Kidney epithelial cell (primary cell): Measurements from ENCODE around the gene SLC9A7. TPM values are rescaled to one million over a fixed set of nuclear protein-coding genes. Genes with fewer than 3 reads are reported as not detected.

ENCODE experiments used
- DNase-seq: peaks from one replicate; pipeline ENCODE4 v3.0.0-alpha.2; 2010; ENCODE audit warnings: low read depth
- H3K27me3 ChIP-seq: 2 replicates; pipeline ENCODE4 v1.6.0; 2011; ENCODE audit warnings: low read length; ENCODE audit not compliant: control insufficient read depth, insufficient read depth
- H3K36me3 ChIP-seq: 2 replicates; pipeline ENCODE4 v1.5.1; 2011; ENCODE audit warnings: low read length; ENCODE audit not compliant: control insufficient read depth, insufficient read depth
- H3K4me3 ChIP-seq: 2 replicates; pipeline ENCODE4 v1.5.1; 2011; ENCODE audit warnings: low read depth, mild to moderate bottlenecking, control low read depth, low read length
- total RNA-seq: library from RNA; depleted of rRNA; stranded (reverse); fragments of >200 nt; gene quantifications from 2 replicates; pipeline ENCODE4 v1.2.3, GENCODE V29; 2015
- TF ChIP-seq, protein P1 (sequence below): IDR thresholded peaks from 2 replicates; pipeline ENCODE4 v1.5.1; 2011; ENCODE audit warnings: mild to moderate bottlenecking, moderate library complexity, low read length, control low read depth, inconsistent platforms; ENCODE audit not compliant: insufficient read depth, poor library complexity, severe bottlenecking

SLC9A7 gene
- total RNA-seq, 1 donor from 2014 or later = 9.8 TPM

DNA sequence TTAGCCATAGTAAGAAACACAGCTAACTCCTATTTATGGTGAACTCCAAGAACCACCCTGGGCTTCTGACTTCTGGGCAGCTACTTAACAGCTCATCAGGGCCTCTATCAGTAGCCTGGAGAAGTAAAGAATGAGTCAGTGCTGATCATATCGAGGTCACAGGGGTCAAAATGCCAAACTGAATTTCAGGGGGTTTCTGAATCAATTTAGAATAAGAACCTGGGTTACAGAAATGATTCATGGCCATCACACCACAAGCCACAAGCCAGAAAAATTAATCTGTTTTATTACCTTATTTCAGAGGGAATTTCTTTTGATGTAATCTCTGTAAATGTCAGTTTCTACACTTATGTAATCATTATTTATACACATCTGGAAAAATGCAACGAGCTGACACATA is 121.0 kb downstream of the SLC9A7 start:
- TF ChIP-seq, protein P1, sequence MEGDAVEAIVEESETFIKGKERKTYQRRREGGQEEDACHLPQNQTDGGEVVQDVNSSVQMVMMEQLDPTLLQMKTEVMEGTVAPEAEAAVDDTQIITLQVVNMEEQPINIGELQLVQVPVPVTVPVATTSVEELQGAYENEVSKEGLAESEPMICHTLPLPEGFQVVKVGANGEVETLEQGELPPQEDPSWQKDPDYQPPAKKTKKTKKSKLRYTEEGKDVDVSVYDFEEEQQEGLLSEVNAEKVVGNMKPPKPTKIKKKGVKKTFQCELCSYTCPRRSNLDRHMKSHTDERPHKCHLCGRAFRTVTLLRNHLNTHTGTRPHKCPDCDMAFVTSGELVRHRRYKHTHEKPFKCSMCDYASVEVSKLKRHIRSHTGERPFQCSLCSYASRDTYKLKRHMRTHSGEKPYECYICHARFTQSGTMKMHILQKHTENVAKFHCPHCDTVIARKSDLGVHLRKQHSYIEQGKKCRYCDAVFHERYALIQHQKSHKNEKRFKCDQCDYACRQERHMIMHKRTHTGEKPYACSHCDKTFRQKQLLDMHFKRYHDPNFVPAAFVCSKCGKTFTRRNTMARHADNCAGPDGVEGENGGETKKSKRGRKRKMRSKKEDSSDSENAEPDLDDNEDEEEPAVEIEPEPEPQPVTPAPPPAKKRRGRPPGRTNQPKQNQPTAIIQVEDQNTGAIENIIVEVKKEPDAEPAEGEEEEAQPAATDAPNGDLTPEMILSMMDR = no peak
- H3K4me3 ChIP-seq = no peak overlapping the region
- H3K27me3 ChIP-seq = no peaks in the 10 kb centered on the region
- DNase-seq = no peak
- no peaks in the 10 kb centered on the region for H3K36me3 ChIP-seq

DNA sequence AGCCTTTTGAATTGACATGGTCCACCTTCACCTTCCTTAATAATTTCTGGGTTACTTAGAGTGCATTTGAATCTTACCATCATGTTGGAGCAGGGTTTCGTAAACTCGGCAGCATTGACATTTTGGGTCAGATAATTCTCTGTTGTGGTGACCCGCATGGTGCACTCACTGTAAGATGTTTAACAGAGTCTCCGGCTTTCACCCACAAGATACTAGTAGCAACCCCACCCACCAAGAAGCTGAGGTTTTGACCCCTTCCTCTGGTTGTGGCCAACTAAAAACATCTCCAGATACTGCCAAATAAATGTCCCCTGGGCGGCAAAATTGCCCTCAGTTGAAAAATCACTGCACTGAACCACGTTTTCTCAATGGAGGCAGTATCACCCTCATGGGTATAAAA is 122.7 kb downstream of the SLC9A7 start:
- no peaks in the 10 kb centered on the region for H3K36me3 ChIP-seq
- H3K4me3 ChIP-seq = no peak overlapping the region
- DNase-seq = no peak
- H3K27me3 ChIP-seq = no peaks in the 10 kb centered on the region
- TF ChIP-seq, protein P1 = no peak

DNA sequence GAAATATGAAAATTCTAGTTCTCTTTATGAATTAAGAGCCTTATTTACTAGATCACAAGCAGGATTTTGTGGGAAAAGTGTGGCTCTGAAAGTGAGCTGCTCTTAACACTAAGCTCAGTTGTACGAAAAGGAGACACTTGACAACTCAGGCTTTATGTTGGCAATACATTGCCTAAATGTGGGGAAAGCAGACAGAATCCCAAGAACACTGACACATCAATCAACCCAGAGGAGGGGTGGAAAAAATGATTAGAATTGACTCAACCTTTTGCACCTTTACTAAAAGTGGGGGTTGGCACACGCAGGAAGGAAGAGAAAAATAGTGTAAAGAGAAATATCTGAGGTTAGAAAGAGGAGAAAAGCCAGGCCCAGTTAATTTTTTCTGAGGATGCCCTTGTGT is 123.7 kb downstream of the SLC9A7 start:
- Histone ChIP-seq H3K4me3 (no peak overlapping the region), H3K27me3 (no peaks in the 10 kb centered on the region), H3K36me3 (no peaks in the 10 kb centered on the region)
- TF ChIP-seq, protein P1 = no peak
- no peak for DNase-seq

DNA sequence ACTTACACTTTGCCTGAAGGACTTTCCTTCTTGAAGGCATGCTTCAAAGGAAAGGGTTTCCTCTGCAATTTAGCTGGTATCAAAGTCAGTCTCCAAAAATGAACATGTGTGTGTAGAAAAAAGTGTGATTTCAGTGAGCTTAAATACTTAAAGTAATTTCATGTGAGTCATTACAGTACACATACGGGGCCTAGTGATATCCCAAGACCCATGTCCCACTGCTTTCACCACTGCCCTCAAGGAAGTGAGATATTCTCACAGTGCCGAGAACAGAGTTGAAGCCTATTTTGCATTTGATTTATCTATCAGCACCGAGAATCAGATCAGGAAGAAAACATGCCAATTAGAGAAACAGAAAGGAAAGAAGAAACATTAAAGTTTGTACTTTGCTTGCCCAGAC is 124.3 kb downstream of the SLC9A7 start:
- Histone ChIP-seq H3K27me3 (no peaks in the 10 kb centered on the region), H3K36me3 (no peaks in the 10 kb centered on the region), H3K4me3 (no peak overlapping the region)
- TF ChIP-seq, protein P1 = no peak
- DNase-seq = no peak

DNA sequence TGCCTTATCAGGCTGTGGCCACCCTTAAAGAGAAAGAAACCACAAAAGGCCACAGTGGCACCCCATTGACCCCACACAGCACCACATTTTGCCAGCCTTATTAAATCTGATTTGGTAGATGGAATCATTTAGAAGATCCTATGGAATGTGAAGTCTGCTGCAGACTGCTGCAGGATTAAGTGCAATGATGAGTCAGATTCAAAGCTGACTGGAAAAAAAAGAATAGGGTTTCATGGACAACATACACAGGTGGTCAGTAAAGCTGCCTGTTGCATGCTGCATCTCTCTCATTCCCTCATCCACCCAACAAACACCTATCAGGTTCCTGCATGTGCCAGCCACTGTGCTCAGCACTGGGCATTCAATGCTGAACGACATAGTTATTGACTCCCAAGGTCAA is 128.8 kb downstream of the SLC9A7 start:
- no peak for DNase-seq
- H3K4me3 ChIP-seq = no peak overlapping the region
- no peaks in the 10 kb centered on the region for H3K36me3 ChIP-seq
- TF ChIP-seq, protein P1 = no peak
- no peaks in the 10 kb centered on the region for H3K27me3 ChIP-seq
